ENCODE measurements around the gene NDUFB6.
"Not testable (repeated sequence)": the region's sequence is repeated elsewhere in the genome, so short reads cannot be mapped to it uniquely, and the experiment has no call there.

Gene NDUFB6

DNA sequence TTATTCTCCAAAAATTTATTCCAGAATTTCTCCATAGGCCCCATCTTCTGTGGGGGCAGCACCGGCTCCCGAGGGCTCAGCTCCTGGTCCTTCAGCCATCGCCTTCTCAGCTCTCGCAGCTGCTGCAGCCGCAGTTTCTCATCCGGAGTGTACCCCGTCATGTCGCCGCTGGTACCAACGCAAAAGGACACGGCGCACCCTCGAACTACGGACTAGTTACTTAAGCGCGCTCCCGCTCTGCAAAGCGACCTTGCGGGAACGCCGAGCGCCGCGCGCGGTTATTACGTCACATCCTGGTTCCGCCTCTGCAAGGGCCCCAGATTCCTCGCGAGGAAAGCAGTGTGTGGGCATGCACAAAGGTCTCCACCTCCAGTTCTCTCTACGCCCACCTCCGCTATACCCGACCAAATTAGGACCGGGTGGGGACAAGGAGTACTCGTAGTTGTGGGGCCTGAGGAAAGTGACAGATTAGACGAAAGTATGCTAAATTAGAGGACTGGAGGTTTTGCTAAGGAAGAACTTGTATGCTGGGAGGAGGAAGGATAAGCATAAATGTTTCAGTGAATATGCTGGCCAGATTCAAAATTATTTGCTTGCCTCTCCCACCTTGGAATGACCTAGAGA, at the start of gene NDUFB6:
TSS of gene NDUFB6 (minus strand) at position 260 of the 624 bp plus-strand sequence. CDS start at position 161, 99 bp downstream.
- peak; percentile 95 to 96 for DNase-seq (ENCODE audit: low read depth in 2 of 2)

DNA sequence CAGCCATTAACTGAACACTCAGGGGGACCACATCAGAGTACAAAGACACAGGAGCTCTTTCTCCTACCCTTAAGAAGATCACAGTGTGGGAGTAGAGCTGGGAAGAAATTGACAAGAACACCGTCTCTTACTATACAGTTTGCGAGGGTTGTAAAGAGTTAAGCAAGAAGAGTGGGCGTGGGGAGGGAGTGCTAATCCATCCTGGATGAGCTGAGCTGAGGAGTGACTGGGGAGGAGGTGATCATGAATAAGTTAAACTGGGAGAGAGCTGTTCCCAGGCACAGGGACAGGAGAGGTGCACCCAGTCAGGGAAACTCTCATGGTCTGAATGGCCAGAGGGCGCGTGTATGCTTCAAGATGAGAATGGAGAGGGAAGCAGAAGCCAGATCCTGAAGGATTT, 45.3 kb upstream of the NDUFB6 start:
- no peak for DNase-seq (ENCODE audit: low read depth in 2 of 2)

DNA sequence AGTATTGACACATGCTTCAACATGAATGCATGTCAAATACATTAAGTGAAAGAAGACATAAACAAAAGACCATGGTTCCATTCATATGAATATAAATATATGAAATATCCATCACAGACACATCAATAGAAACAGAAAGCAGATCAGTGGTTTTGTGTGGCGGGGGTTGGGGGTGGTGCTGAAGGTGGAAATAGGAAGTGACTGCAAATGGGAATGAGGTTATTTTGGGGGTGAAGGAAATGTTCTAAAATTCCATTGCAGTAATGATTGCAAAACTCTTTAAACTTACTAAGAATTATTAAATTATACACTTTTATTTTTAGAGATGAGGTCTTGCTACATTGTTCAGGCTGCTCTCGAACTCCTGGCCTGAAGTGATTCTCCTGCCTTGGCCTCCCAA, 33.9 kb upstream of the NDUFB6 start:
- no peak for DNase-seq (ENCODE audit: low read depth in 2 of 2)

DNA sequence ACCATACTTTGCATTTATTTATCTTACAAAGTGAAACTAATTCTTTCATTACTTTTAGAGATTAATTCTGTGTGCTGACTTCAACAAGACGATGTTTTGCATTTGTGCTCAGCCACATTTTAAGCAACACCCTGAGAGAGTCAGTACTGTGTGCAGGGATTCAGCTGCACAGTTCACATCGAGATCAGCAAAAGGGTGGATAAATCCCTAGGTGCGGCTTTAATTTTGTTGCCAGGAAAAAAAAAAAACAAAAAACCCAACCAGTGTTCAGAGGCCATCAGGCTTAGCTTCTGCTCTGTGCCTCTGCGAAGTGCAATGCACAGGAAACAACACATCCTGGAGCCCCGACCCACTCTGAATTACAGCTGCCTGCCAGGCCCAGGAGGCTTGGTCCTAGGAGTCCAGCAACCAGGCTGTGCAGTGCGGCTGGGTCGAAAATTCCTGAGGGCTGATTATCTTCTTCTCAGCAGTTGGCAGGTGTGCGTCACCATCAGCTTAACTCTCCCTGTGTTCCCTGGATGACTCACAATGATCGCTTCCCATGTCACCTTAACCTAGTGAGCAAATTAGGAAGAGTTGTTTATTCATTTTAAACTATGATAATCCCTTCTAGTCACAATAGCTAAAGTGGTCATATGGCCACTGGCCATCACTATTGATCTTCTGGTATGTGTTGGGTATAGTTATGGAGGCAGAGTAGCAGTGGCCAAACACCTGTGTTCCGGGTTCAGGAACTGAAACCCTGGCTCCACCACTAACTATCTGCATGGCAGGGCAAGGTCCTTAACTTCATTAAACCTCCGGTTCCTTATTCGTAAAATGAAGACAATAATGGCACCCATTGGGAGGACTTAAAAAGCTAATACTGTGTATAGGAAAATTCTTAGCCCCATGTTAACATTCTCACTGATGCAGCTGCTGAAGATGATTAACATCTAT, 31.2 kb upstream of the NDUFB6 start:
- no peak for DNase-seq (ENCODE audit: low read depth in 2 of 2)

DNA sequence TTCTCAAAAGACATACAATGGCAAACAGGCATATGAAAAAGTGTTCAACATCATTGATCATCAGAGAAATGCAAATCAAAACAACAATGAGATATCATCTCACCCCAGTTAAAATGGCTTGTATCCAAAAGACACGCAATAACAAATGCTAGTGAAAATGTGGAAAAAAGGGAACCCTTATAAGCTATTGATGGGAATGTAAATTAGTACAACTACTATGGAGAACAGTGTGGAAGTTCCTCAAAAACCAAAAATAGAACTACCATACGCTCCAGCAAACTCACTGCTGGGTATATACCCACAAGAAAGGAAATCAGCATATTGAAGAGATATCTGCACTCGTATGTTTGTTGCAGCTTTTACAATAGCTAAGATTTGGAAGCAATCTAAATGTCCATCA, 26.1 kb upstream of the NDUFB6 start:
- DNase-seq (ENCODE audit: low read depth in 2 of 2), result not testable (repeated sequence)

DNA sequence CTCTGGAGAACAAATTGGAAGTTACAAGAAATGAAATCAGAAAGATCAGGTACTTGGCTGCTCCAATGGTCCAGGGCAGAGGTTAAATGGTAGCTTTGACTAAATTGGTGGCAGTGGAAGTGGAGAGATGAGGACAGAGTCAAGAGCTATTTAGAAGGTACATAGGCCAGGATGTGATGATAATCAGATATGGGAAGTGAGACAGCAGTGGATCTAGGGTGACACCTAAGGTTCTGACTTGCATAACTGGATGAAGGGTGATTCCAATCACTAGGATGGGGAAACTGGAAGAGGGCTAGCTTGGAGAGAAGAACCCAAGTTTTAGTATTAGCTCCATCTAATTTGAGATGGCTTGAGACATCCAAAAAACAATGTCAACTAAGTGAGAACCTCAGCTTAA, 24.0 kb upstream of the NDUFB6 start:
- no peak for DNase-seq (ENCODE audit: low read depth in 2 of 2)

DNA sequence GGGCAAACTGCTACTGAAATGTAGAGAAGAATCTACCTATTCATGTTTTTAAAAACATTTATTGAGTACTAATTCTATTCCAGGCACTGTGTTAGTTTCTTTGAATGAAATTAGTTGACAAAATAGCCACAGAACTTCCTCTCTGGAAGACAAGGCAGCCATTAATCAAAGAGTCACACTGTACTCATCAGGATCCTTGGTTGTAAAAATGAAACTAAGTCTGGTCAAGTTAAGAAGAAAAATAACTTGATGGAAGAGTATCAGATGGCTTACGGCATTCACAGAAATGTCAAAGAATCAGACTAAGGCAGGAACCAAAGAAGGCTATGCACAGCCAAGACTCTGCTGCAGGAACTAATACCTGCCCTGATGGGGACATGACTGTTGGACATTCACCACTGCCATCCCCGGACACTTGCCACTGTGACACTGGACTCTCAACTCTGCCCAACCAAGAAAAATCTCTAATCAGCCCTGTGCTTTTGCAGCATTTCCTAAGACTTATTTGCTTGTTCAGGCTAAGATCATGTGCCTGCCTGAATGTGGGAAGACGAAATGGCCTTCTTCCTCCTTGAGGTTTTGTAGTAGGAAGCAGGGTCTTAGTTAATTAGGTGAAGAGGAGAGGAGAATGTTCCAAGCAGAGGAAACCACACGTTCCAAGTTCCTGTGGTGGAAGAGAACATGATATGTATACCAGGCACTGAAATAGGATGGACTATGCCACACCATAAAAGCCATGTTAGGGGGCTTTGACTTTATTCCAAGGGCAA, 23.3 kb upstream of the NDUFB6 start:
- DNase-seq (ENCODE audit: low read depth in 2 of 2), result no peak

DNA sequence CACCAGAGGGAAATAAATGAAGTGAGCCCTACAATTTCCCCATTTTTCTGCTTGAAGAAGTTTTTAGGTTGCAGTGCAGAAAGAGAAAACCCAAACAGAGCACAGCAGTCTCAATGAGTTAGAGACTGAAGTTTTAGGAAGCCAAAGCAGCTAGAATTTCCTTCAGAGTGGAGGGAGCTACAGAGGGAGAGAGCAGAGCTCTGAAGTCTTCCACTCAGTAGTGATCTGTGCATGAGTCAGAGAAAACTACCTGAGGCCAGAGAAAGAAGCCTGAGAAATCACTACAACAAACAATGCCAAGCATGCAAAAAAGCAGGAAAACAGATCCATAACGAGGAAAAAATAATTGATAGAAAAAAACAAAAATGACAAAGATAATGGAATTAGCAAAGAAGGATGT, 17.9 kb upstream of the NDUFB6 start:
- no peak for DNase-seq (ENCODE audit: low read depth in 2 of 2)

DNA sequence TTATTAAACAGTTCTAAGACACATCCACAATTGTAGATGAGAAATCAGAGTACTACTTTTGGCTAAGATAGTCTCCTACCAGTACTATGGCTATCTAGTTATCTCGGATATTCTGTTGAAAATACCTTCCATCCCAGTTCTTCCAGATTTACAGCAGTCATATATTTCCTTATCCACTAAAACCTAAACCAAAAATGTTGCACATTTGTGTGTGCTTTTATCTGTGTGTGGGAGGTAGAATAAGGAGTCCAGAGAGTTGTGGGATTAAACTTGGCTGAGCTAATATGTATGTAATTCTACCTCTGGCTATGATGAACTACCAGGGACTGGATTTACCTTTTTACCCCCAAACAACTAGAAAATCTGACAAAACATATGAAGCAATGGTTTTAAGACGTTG, 17.5 kb upstream of the NDUFB6 start:
- no peak for DNase-seq (ENCODE audit: low read depth in 2 of 2)

DNA sequence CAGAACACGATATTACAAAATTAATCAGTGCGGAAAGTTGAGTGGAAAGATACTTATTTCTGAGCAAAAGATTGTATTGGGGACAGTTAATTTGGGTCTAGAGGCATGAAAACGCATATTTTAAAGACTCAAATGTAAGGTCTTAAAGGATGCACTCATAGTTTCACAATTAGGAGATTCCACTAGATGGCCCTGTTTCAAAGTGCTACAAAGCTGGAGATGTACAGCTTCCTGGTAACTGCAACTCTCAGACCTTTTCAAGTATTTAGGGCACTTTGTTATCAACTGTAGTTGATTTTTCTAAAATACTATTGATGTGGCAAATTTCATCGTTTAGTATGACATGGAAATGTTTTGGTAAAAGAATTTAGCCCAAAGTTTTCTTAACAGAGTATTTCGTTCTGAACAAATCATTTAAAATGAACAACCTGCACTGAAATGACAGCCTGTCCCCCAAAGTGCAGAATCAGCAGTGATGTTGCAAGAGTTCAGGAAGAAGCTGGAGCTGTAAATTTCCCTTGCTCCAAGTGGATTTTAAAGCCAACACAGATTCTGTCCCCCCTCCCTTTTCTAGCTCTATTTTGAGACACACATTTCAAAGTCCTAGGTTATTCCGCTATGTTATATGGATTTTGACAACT, 16.2 kb upstream of the NDUFB6 start:
- no peak for DNase-seq (ENCODE audit: low read depth in 2 of 2)

DNA sequence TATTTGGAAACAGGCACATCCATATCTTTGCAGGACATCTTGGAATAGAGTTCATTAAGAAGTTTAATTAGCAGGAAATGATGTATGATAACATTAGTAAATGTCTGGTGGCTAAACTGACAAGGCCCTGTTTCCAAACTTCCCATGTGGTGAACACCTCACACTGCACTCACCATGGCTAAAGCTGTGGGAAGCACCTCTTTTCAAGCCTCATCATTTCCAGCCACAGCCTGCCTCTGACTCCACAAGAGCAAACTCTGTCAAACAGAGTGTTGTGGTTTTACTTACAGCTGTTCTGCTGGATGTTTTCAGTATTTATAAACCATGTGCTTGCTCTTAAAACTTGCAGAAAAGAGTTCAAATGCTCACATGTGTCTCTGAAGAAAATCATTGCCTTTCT, 14.9 kb upstream of the NDUFB6 start:
- DNase-seq (ENCODE audit: low read depth in 2 of 2), result no peak

DNA sequence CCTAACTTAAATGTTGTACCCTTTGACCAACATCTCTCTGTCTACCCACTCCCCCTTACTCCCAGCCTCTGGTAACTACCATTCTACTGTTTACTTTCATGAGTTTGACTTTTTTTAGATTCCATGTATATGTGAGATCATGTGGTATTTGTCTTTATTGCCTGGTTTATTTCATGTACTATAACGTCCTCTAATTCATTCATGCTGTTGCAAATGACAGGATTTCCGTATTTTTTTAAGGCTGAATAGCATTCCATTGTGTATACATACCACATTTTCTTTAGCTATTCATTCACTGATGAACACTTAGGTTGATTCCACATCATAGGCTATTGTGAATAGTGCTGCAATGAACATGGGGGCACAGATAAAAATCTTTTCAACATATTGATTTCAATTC, 11.8 kb upstream of the NDUFB6 start:
- no peak for DNase-seq (ENCODE audit: low read depth in 2 of 2)

DNA sequence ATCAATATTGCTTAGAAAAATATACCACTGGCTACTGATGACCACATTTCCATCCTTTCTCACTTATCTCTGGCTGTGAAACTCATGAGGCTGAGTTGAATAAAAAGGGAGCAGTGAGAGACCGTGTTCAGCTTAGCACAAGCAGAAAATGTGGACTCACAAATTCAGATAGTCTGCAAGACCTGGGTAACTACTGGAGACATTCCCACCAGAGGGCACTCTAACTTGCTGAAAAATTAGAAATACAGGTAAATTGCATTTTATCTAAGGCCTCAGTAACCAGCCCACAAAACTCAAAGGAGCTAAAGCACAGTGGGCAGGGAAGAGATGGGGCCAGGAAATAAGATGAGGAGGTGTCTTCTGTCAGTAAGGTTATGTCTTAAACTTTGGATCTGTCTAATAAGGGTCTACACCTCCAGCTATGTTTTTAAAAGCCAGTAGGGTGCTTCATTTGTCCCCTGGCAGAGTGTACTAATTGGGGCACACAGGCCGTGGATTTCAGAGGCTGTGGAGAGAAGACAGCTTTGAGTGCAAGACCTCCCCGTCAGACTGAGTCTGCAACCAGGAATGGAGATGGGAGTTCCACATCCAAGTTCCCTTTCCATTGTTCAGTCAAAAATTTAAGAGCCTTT, 8.7 kb upstream of the NDUFB6 start:
- no peak for DNase-seq (ENCODE audit: low read depth in 2 of 2)

DNA sequence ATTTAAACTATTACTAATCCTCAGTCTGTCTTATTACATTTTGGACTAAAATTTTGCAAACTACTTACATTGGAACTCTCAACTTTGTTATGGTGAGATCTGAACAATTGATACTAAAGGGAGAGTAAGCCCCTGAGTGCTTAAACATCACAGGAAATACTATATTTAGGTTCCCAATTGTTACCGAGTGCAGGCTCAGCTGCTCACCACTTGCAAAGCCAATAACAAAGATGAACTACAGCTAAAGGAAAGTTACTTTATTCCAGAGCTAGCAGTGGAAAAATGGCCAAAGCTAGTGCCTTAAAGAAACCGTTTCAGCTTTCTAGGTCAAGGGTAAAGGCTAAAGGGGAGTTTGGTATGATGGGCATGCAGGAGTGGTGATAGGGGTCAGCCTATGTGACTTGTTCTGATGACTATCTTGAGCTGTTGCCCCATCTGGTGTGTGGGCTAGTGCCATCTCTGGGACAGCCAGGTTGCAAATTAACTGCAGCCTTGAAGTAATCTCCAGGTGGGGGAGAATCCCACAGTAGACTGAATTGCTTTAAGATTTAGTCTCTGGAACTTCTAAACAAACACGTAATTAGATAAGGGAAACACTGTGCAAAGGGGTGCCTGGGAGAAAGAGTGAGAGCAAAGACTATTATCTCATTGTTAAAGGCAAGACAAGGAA, 7.8 kb upstream of the NDUFB6 start:
- no peak for DNase-seq (ENCODE audit: low read depth in 2 of 2)

DNA sequence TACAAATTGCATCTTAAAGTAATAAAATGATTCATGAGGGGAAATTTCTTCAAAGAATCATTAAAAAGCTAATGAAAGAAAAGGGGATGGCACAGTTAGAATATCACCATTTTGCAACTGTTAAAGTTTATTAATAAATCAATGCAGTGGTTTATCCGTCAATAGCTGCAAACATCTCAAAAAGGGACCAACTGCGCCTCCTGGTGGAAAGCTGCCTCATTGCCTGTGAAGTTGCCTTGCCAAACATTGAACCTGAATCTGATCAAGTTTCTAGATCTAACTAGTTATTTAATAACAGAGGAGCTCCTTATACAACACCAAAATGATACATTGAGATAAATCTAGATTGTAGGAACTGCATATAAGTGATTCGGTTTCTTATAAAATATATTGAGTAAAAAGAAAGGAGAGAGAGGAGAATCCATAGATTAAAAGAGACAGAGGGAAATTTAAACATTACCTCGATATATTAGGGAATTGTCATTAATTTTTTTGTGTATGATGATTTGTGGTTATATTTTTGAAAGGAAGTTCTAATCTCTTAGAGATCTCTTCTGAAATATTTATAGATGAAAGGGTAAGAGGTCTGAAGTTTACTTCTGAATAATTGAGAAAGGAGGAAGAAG, 6.9 kb upstream of the NDUFB6 start:
- peak; percentile 50 to 76 for DNase-seq (ENCODE audit: low read depth in 2 of 2)

DNA sequence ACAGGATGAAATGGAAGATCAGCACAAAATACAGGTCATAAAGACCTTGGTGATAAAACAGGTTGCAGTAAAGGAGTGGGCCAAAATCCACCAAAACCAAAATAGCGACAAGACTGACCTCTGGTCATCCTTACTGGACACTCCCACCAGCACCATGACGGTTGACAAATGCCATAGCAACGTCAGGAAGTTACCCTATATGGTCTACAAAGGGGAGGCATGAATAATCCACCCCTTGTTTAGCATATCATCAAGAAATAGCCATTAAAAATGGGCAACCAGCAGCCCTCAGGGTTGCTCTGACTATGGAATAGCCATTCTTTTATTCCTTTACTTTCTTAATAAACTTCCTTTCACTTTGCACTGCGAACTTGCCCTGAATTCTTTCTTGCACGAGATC, 6.0 kb upstream of the NDUFB6 start:
- no peak for DNase-seq (ENCODE audit: low read depth in 2 of 2)

DNA sequence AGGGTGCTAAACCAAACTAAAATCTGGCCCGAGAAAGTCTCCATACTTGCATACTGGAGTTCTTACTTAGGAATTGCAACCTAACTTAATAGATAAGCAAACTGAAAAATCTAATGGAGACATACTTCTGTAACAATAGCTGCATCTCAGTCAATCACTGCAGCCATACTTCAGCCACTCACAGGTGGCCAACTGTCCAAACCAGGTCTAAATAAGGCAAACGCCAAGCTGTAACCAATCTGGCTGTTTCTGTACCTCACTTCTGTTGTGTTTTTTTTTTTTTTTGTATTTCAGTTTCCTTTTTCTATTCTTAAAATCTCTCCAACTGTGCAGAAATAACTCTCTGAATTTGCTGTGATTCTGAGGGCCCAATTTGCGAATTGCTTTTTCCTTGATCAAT, 4.4 kb upstream of the NDUFB6 start:
- no peak for DNase-seq (ENCODE audit: low read depth in 2 of 2)

DNA sequence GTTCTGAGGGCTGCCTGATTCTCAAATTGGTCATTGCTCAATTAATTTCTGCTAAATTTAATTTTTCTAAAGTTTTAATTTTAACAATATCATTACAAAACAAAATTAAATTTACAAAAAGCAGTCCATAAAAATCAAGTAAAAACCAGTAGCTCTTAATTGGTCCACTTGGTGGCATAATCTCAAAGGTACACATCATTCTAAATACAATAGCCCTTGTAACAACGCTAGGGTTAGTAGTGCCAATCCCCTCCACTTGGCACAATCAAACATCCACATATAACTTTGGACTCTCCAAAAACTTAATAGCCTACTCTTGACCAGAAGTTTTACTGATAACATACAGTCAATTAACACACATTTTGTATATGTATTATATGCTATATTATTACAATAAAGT, 1.9 kb upstream of the NDUFB6 start:
- no peak for DNase-seq (ENCODE audit: low read depth in 2 of 2)

DNA sequence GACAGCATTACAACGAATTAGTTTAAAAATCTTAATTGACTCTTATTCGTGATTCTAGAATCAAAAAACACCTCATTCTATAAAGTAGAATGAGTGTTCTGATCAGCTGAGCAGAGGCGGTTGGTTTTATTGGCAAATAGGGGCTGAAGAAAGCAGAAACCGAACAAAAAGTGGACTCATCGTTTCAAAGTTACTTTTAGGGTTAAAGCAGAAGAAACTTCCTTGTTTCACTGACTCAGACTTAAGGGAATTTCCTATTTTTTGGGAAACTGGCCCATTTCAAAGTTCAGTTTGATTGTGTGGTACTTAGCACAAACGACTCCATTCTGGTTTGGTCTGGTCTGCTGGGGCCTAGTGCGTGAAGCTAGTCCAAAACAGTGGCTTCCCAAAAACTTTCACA, 862 bp upstream of the NDUFB6 start:
- DNase-seq (ENCODE audit: low read depth in 2 of 2), result no peak
